Measurements from ENCODE around the gene RPL22. TPM values are rescaled to one million over a fixed set of nuclear protein-coding genes. Genes with fewer than 3 reads are reported as not detected.

The RPL22 gene
- total RNA-seq, 1 experiment from 2014 or later, result 140 TPM

- no peak for DNase-seq (ENCODE audit: low spot score)
These were observed 44.7 kb downstream of the RPL22 start for GRCh38 chr1:6154525-6155319.

GRCh38 chr1:6152882-6153281 is 46.5 kb downstream of the RPL22 start:
- no peak for DNase-seq (ENCODE audit: low spot score)

GRCh38 chr1:6152181-6152580 is 47.2 kb downstream of the RPL22 start:
- DNase-seq (ENCODE audit: low spot score), result no peak

- no peak for DNase-seq (ENCODE audit: low spot score)
These were observed 48.0 kb downstream of the RPL22 start for GRCh38 chr1:6151291-6151822.

GRCh38 chr1:6150006-6150938 is 49.1 kb downstream of the RPL22 start:
- DNase-seq (ENCODE audit: low spot score), result no peak

- DNase-seq (ENCODE audit: low spot score), result no peak
These were observed 49.8 kb downstream of the RPL22 start for GRCh38 chr1:6149597-6149996.

- DNase-seq (ENCODE audit: low spot score), result no peak
These were observed 50.7 kb downstream of the RPL22 start for GRCh38 chr1:6148497-6149241.

GRCh38 chr1:6145864-6146410 is 53.5 kb downstream of the RPL22 start:
- DNase-seq (ENCODE audit: low spot score), result no peak

- DNase-seq (ENCODE audit: low spot score), result no peak
These were observed 54.0 kb downstream of the RPL22 start for GRCh38 chr1:6145396-6145750.

GRCh38 chr1:6144647-6145395 is 54.6 kb downstream of the RPL22 start:
- DNase-seq (ENCODE audit: low spot score), result no peak

- no peak for DNase-seq (ENCODE audit: low spot score)
These were observed 55.2 kb downstream of the RPL22 start for GRCh38 chr1:6144175-6144574.

- no peak for DNase-seq (ENCODE audit: low spot score)
These were observed 56.0 kb downstream of the RPL22 start for GRCh38 chr1:6143395-6143794.

GRCh38 chr1:6142734-6143133 is 56.7 kb downstream of the RPL22 start:
- DNase-seq (ENCODE audit: low spot score), result no peak

GRCh38 chr1:6142036-6142621 is 57.3 kb downstream of the RPL22 start:
- DNase-seq (ENCODE audit: low spot score), result no peak

GRCh38 chr1:6141592-6141991 is 57.8 kb downstream of the RPL22 start:
- DNase-seq (ENCODE audit: low spot score), result no peak

- DNase-seq (ENCODE audit: low spot score), result no peak
These were observed 59.0 kb downstream of the RPL22 start for GRCh38 chr1:6140413-6140812.

GRCh38 chr1:6137758-6138157 is 61.6 kb downstream of the RPL22 start:
- no peak for DNase-seq (ENCODE audit: low spot score)

GRCh38 chr1:6136516-6137220 is 62.7 kb downstream of the RPL22 start:
- no peak for DNase-seq (ENCODE audit: low spot score)
